ENCODE measurements around the gene TOX2. TPM values are rescaled to one million over a fixed set of nuclear protein-coding genes. Genes with fewer than 3 reads are reported as not detected.

TOX2 gene
- total and polyA plus RNA-seq, 2 of the 4 experiments (the other 2 are of a cell fraction), result 1.3 to 17.5 TPM

DNA sequence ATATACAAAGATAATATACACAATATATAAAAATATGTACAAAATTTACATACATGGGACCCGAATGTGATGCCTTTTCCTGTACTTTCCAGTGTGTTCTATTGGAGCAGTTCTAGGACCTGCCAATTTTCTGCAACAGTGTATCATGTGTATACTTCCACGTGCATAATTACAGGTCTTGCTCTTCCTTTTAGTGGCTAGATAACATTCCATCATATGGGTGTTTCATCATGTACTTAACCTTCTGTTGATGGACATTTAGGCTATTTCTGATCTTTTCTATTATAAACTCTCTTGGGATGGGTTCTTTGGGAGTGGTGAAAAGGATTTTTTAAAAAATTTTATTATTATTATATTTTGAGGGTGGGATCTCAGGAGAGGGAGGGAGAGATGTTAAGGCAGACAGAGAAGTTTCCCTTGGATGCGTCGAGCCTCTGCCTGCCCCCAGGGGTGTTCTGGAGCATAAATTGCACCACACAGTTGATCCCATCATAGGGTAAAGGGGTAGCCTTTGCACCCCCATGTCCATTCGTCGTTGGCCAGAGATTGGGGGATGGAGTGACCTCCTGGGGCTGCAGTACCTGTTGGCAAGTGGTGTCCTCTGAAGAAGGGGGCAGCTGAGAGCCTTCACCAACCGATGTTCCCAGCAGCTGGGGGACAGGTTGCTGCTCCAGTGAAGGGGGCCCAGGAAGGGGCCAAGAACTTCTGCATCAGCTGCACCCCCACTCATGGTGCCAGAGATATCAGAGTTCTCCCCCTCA is 110.3 kb downstream of the TOX2 start:
- no peak overlapping the region for H2AK5ac ChIP-seq (ENCODE audit: low read depth, low read length)
- H3K18ac ChIP-seq (ENCODE audit: low read depth, low read length), result no peak overlapping the region
- no peak for ATAC-seq (ENCODE audit: low read depth)
- H2BK120ac ChIP-seq (ENCODE audit: low read depth, low read length), result no peak overlapping the region
- CTCF ChIA-PET, result no interaction called here
- H3K4me3 ChIP-seq (ENCODE audit: insufficient read depth, low read depth, low read length), result no peak overlapping the region
- peaks cover 8% of the 10 kb centered on the region for H3K4me1 ChIP-seq (ENCODE audit: control insufficient read depth, insufficient read depth, low read length)
- dilution Hi-C loops (cut with HindIII; ENCODE audit: low sequenced_read_pairs, unreplicated experiment) (no loop called here), in situ Hi-C loops (cut with MboI; ENCODE audit: low sequenced_read_pairs) (no loop called here), intact Hi-C loops (cut with micrococcal nuclease) (no loop called here)
- H2BK5ac ChIP-seq (ENCODE audit: low read depth, low read length, poor library complexity, severe bottlenecking), result no peak overlapping the region
- no peaks in the 10 kb centered on the region for H3K27me3 ChIP-seq (ENCODE audit: control insufficient read depth, insufficient read depth, low read length)
- H3K9me3 ChIP-seq (ENCODE audit: control insufficient read depth, insufficient read depth, low read length), result no peaks in the 10 kb centered on the region
- H3K4me2 ChIP-seq (ENCODE audit: low read depth, low read length), result no peak overlapping the region
- no peak overlapping the region for H3K27ac ChIP-seq (ENCODE audit: insufficient read depth, low read length)
- no peak overlapping the region for H2BK20ac ChIP-seq (ENCODE audit: low read depth, low read length)
- no peak overlapping the region for H4K5ac ChIP-seq (ENCODE audit: low read depth, low read length)
- H3K79me1 ChIP-seq (ENCODE audit: low read depth in 1 of 2, low read length in 2 of 2), result peaks cover 5 to 76% of the 10 kb centered on the region in 2 experiments; a peak in 2 of 4 replicates
- peaks cover 17% of the 10 kb centered on the region; the same call in 1 of the 2 replicates for H3K9me1 ChIP-seq (ENCODE audit: insufficient read depth, low read length)
- H4K20me1 ChIP-seq (ENCODE audit: insufficient read depth, low read length), result peaks cover 12% of the 10 kb centered on the region; the same call in 1 of the 2 replicates
- H4K8ac ChIP-seq (ENCODE audit: low read depth in 2 of 2, low read length in 2 of 2), result no peak overlapping the region
- H3K56ac ChIP-seq (ENCODE audit: extremely low read depth, insufficient read depth, low read length), result no peak overlapping the region
- H3K4ac ChIP-seq (ENCODE audit: low read depth, low read length), result no peak overlapping the region
- no peak overlapping the region for H2AFZ ChIP-seq (replicated peaks; ENCODE audit: low read length, poor library complexity)
- no peaks in the 10 kb centered on the region; the same call in 1 of the 2 replicates for H3K36me3 ChIP-seq (ENCODE audit: control insufficient read depth, insufficient read depth, low read length)
- no CpG with 5 or more reads among the region's 7 CpGs for WGBS, 2 experiments (ENCODE audit: extremely low coverage in 2 of 2, insufficient read length in 1 of 2)
- TF ChIP-seq BHLHE40 (IDR thresholded peaks at IDR 0.05; ENCODE audit: low read depth, low read length), result no peak
- TF ChIP-seq CEBPB (IDR thresholded peaks at IDR 0.05; ENCODE audit: low read depth, low read length), result no peak
- TF ChIP-seq, protein P1, sequence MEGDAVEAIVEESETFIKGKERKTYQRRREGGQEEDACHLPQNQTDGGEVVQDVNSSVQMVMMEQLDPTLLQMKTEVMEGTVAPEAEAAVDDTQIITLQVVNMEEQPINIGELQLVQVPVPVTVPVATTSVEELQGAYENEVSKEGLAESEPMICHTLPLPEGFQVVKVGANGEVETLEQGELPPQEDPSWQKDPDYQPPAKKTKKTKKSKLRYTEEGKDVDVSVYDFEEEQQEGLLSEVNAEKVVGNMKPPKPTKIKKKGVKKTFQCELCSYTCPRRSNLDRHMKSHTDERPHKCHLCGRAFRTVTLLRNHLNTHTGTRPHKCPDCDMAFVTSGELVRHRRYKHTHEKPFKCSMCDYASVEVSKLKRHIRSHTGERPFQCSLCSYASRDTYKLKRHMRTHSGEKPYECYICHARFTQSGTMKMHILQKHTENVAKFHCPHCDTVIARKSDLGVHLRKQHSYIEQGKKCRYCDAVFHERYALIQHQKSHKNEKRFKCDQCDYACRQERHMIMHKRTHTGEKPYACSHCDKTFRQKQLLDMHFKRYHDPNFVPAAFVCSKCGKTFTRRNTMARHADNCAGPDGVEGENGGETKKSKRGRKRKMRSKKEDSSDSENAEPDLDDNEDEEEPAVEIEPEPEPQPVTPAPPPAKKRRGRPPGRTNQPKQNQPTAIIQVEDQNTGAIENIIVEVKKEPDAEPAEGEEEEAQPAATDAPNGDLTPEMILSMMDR (conservative IDR thresholded peaks at IDR 0.05; ENCODE audit: low read depth, low read length), result no peak
- no peak for TF ChIP-seq RAD21 (IDR thresholded peaks at IDR 0.05; ENCODE audit: low read length)
- TF ChIP-seq NFE2L2 (IDR thresholded peaks at IDR 0.05; ENCODE audit: low read depth, low read length), result no peak
- no peak for TF ChIP-seq MXI1 (IDR thresholded peaks at IDR 0.05; ENCODE audit: borderline replicate concordance, low read depth, low read length)
- TF ChIP-seq POLR2A (IDR thresholded peaks at IDR 0.05; ENCODE audit: low read depth, low read length), result no peak
- no peak for TF ChIP-seq CHD1 (IDR thresholded peaks at IDR 0.05; ENCODE audit: low read depth, low read length)
- TF ChIP-seq RFX5 (IDR thresholded peaks at IDR 0.05; ENCODE audit: low read depth, low read length), result no peak
- TF ChIP-seq, protein P2, sequence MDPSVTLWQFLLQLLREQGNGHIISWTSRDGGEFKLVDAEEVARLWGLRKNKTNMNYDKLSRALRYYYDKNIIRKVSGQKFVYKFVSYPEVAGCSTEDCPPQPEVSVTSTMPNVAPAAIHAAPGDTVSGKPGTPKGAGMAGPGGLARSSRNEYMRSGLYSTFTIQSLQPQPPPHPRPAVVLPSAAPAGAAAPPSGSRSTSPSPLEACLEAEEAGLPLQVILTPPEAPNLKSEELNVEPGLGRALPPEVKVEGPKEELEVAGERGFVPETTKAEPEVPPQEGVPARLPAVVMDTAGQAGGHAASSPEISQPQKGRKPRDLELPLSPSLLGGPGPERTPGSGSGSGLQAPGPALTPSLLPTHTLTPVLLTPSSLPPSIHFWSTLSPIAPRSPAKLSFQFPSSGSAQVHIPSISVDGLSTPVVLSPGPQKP (IDR thresholded peaks at IDR 0.05; ENCODE audit: borderline replicate concordance, low read depth, low read length), result no peak
- no peak for TF ChIP-seq MAZ (IDR thresholded peaks at IDR 0.05; ENCODE audit: borderline replicate concordance, low read depth, low read length)
- no peak for TF ChIP-seq MAFK (IDR thresholded peaks at IDR 0.05; ENCODE audit: low read depth, low read length)
- TF ChIP-seq, protein P3, sequence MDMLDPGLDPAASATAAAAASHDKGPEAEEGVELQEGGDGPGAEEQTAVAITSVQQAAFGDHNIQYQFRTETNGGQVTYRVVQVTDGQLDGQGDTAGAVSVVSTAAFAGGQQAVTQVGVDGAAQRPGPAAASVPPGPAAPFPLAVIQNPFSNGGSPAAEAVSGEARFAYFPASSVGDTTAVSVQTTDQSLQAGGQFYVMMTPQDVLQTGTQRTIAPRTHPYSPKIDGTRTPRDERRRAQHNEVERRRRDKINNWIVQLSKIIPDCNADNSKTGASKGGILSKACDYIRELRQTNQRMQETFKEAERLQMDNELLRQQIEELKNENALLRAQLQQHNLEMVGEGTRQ (IDR thresholded peaks at IDR 0.05; ENCODE audit: low read depth, low read length), result no peak
- no peak for TF ChIP-seq SMC3 (IDR thresholded peaks at IDR 0.05; ENCODE audit: low read depth, low read length)
- no peak for TF ChIP-seq RCOR1 (IDR thresholded peaks at IDR 0.05; ENCODE audit: insufficient replicate concordance, low read length)
- no peak for TF ChIP-seq FOS (IDR thresholded peaks at IDR 0.05; ENCODE audit: low read depth, low read length)
- no peak for DNase-seq
- H3K9ac ChIP-seq (ENCODE audit: low read depth, low read length), result no peak overlapping the region
- no peak overlapping the region for H3K23ac ChIP-seq (ENCODE audit: low read depth, low read length)
- no peak overlapping the region for H2AK9ac ChIP-seq (replicated peaks; ENCODE audit: low read depth, low read length, poor library complexity)
- no peak overlapping the region for H3K14ac ChIP-seq (replicated peaks; ENCODE audit: low read depth, low read length)
- no peak overlapping the region for H4K91ac ChIP-seq (ENCODE audit: insufficient read depth, low read depth, low read length)
- POLR2A ChIA-PET (ENCODE audit: unreplicated experiment), result no interaction called here
- no peak overlapping the region for H2BK15ac ChIP-seq (ENCODE audit: low read depth, low read length)
- BruUV-seq (replicated peaks), result no TSS peak

All from IMR-90 (cell line).